HG03066 (cell line): ENCODE results near the gene MYO1E.
A peak's percentile ranks its signal among the peaks of the same experiment; 100 is the strongest.

Source experiments
- ATAC-seq: cut with Tn5 transposase; IDR thresholded peaks from one replicate; pipeline ENCODE4 v1.9.1; 2021; ENCODE audit warnings: low read depth; ENCODE audit not compliant: unreplicated experiment

Gene MYO1E

DNA sequence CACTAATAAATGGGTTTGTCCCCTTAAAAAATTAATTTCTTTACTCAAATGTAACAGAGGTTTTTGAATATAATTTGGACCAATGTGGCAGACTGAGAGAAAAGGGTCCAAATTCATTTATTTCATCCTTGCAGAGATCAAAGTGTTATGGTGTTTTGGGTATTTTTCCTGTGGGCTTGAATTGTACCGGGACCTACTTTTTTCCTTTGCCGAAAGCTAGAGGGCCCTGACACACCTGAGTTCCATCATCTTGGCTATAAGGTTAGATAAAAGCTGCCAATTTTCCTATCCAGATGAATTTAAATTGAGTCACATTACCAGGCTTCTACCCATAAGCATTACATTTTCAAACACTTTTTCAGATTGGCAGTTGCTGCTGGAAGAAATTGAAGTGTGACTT, 266.8 kb downstream of the MYO1E start:
- no peak for ATAC-seq

DNA sequence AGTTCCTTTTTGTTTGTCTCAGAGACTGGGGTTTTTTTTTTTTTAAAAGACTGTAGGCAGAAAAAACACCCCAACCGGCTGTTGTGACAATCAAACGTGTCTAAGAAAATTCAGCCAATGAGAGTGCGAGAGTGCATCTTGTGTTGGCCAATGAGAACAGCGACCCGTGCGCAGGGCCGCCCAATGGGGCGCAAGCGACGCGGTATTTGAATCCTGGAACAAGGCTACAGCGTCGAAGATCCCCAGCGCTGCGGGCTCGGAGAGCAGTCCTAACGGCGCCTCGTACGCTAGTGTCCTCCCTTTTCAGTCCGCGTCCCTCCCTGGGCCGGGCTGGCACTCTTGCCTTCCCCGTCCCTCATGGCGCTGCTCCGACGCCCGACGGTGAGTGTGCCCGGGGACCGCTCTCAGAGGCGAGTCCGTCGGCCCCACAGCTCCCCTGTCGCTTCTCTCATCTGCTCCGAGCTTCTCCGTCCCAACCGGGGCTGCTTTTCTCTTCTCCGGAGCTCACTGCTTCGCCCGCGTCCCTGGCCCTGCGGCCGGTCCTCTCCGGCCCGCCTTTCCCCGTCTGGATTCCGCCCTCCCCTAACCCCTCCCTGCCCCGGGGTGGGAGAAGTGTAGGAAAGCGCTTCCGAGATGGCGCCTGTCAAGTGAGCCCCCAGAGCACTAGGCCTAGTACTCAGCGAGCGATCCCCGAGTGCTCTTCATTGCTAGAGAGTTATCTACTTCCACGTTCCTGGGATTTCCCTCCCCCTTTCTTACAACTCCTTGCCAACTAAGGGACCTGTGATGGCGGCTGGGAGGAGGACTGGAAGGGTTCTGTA, 267.5 kb downstream of the MYO1E start, which contains the start of gene CCNB2:
TSS of gene CCNB2 (plus strand) at position 235 of the 821 bp plus-strand sequence. CDS start at position 358, 123 bp downstream.
- peak; percentile 99 for ATAC-seq

DNA sequence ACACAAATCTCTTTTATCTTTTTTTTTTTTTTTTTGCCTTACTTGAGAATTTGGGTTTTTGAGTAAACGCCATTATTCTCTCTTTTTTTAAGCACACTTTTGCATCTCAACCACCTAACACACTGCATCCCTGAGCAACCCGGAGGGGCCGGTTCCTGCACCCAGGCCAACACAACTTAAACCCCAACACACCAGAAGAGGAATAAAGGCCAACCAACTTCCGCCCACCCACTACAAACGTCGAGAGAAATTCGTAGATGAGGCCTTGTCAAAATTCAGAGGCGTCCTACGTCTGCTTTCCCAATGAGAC, 268.1 kb downstream of the MYO1E start:
- ATAC-seq = no peak

- ATAC-seq = no peak
These were observed 273.4 kb downstream of the MYO1E start for GRCh38 chr15:59099162-59099685.

- ATAC-seq = no peak
These were observed 276.2 kb downstream of the MYO1E start for GRCh38 chr15:59096429-59096828.

DNA sequence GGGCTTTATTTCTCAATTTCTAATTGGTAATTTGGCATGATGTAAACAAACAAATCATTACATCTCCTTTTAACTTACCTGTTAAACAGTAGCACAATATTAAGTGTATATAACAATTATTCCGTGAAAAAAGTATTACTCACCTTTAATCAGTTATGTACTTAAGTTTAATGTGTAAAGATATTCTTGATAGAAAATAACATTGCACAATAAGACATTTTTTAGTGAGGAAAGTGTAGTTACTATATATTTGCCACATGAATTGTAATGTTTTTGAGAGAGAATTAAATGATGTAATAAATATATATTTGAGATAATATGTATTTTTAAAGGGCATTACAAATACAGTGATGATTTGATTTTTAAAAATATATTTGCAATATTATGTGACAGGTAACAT, 278.6 kb downstream of the MYO1E start:
- no peak for ATAC-seq

- ATAC-seq = no peak
These were observed 284.9 kb downstream of the MYO1E start for GRCh38 chr15:59087731-59088130.
